T-helper 17 cell (primary cell): ENCODE data around the gene GIMAP2. TPM values are rescaled to one million over a fixed set of nuclear protein-coding genes. Genes with fewer than 3 reads are reported as not detected.
A peak's percentile ranks its signal among the peaks of the same experiment; 100 is the strongest.

Experiments used
- ATAC-seq: fragments of 150-1000 bp; cut with Tn5 transposase; 2 replicates; pipeline ENCODE4 v1.10.0; 2021; ENCODE audit warnings: mild to moderate bottlenecking, moderate library complexity
- DNase-seq, 3 donors: peaks; one replicate each; pipeline versions ENCODE4 v3.0.0 to v3.0.0-alpha.2; 2020 to 2021
- H3K9me3 ChIP-seq: one replicate; pipeline ENCODE4 v1.7.0; 2013; ENCODE audit warnings: low read length, mild to moderate bottlenecking; ENCODE audit not compliant: control insufficient read depth, poor library complexity, severe bottlenecking
- H3K27ac Mint-ChIP-seq: one replicate; pipeline ENCODE4 v1.8.0; 2022; ENCODE audit warnings: mild to moderate bottlenecking, moderate library complexity, mixed read lengths
- H3K27me3 Mint-ChIP-seq: one replicate; pipeline ENCODE4 v1.8.0; 2022; ENCODE audit warnings: mixed read lengths
- H3K36me3 Mint-ChIP-seq: one replicate; pipeline ENCODE4 v1.8.0; 2022; ENCODE audit warnings: low read depth, mixed read lengths
- H3K4me1 Mint-ChIP-seq: one replicate; pipeline ENCODE4 v1.8.0; 2022; ENCODE audit warnings: mild to moderate bottlenecking, mixed read lengths
- H3K4me3 Mint-ChIP-seq: one replicate; pipeline ENCODE4 v1.8.0; 2022; ENCODE audit warnings: mild to moderate bottlenecking, moderate library complexity, mixed read lengths
- total RNA-seq, 4 donors: library from RNA in 2 of 4; stranded (reverse) in 2 of 4; gene quantifications; one replicate each; pipeline ENCODE4 v1.2.3 and lab custom pipeline; 2022 to 2026

Gene GIMAP2
- total RNA-seq, 2 donors from 2014 or later, result 53.7 to 68.2 TPM

- no peaks in the 10 kb centered on the region for H3K9me3 ChIP-seq
- peak overlapping the region; percentile 98 for H3K4me3 Mint-ChIP-seq
- H3K27me3 Mint-ChIP-seq, result no peaks in the 10 kb centered on the region
- H3K4me1 Mint-ChIP-seq, result peaks cover 74% of the 10 kb centered on the region
- peaks cover 45% of the 10 kb centered on the region for H3K36me3 Mint-ChIP-seq
- DNase-seq, result no peak
- peak overlapping the region; percentile 98 for H3K27ac Mint-ChIP-seq
- no peak for ATAC-seq
Measured at GRCh38 chr7:150742286-150742968, 56.9 kb downstream of the GIMAP2 start.

Other genes with a start within 250 kb of the GIMAP2 start
- 10 to 100 TPM in 1 of 2 donors, 1 to 10 TPM in 1; 8.1 to 12.0 TPM for gene GIMAP8, start 235.1 kb upstream of the GIMAP2 start, total RNA-seq
- 10 to 100 TPM; 62.7 to 68.3 TPM for gene GIMAP7, start 170.8 kb upstream of the GIMAP2 start, total RNA-seq
- 100 to 1,000 TPM in 1 of 2 donors, 10 to 100 TPM in 1; 62.1 to 113 TPM for gene GIMAP4, start 118.3 kb upstream of the GIMAP2 start, total RNA-seq
- gene GIMAP6, start 53.3 kb upstream of the GIMAP2 start, total RNA-seq, result 10 to 100 TPM; 25.5 to 48.3 TPM
- gene GIMAP1, start 30.9 kb downstream of the GIMAP2 start, total RNA-seq, result 10 to 100 TPM; 14.1 to 23.0 TPM
- gene GIMAP5, start 51.7 kb downstream of the GIMAP2 start, total RNA-seq, result 10 to 100 TPM; 44.1 to 65.3 TPM
- not detected for gene TMEM176B, start 114.7 kb downstream of the GIMAP2 start, total RNA-seq
- under 1 TPM in 1 of 2 donors, not detected in 1; 0.20 TPM for gene TMEM176A, start 115.1 kb downstream of the GIMAP2 start, total RNA-seq
- not detected for gene AOC1, start 166.8 kb downstream of the GIMAP2 start, total RNA-seq